RPMI8226 (cell line): Measurements from ENCODE around the gene HDAC9.
"Not testable (repeated sequence)": the region's sequence is repeated elsewhere in the genome, so short reads cannot be mapped to it uniquely, and the experiment has no call there.

Experiments
- DNase-seq: peaks from one replicate; pipeline ENCODE4 v3.0.0-alpha.2; 2015

Gene HDAC9

GRCh38 chr7:18903695-18904094 lies 408.1 kb downstream of the HDAC9 start:
- no peak for DNase-seq

- DNase-seq, result no peak
Observed at GRCh38 chr7:18905316-18905943, 409.9 kb downstream of the HDAC9 start.

DNA sequence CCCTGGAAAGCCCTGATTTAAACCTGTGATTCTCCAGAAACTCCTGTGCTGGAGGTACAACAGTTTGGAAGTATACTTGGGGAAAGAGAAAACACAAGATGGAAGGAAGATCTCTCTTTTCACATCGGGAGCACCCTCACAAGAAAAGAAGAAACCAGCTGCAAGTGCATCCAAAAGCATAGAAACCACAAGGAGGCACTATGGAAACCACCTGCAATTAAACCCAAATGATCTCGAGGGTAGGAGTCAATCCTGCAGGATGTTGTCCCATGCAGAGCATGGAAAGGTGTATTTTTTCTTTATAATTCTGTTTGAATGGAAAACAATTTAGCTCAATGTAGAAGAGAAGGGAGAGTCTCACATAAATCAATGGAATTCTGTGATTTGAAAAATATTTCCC lies 411.4 kb downstream of the HDAC9 start:
- DNase-seq, result no peak

GRCh38 chr7:18913106-18913505 lies 417.6 kb downstream of the HDAC9 start:
- DNase-seq, result no peak

DNA sequence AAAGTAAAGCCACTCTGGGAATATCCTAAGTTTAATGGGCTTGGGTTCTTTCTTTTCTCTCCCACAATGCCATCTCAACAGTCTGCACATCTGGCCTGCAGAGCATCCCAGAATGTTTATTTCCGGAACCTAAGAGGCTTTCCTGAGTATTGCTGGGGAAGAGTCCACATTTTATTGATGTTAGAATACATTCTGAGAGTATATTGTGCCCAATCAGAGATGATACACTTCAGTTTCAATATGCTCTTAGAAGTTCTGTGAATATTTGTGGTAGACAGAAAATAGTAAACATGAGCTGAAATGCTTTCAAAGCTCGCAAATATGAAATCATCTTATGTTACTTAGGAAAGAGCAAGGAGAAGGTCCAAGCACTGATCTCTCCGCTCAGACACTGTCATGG lies 421.3 kb downstream of the HDAC9 start:
- DNase-seq, result no peak

DNA sequence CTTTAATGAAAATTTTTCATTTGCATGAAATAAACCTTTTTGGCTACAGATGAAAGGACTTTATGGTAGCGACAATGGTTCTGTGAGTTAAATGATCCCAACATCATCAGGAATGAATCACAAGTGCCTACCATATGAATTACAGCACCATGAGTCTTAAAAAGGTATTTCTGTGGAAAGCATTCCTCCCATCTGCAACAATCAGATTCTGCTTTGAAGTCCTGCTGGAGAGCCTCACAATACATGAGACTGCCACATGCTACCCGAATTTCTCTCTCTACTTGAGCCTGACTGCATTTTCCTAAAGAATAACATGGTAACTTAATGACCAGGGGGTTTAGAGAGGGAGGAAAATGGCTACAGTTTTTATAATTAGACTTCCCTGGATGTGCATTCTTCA lies 431.6 kb downstream of the HDAC9 start:
- DNase-seq, result no peak

- DNase-seq, result no peak
Observed at GRCh38 chr7:18936265-18936664, 440.7 kb downstream of the HDAC9 start.

- no peak for DNase-seq
Observed at GRCh38 chr7:18939771-18940592, 444.4 kb downstream of the HDAC9 start.

- DNase-seq, result no peak
Observed at GRCh38 chr7:18940593-18941134, 445.1 kb downstream of the HDAC9 start.

DNA sequence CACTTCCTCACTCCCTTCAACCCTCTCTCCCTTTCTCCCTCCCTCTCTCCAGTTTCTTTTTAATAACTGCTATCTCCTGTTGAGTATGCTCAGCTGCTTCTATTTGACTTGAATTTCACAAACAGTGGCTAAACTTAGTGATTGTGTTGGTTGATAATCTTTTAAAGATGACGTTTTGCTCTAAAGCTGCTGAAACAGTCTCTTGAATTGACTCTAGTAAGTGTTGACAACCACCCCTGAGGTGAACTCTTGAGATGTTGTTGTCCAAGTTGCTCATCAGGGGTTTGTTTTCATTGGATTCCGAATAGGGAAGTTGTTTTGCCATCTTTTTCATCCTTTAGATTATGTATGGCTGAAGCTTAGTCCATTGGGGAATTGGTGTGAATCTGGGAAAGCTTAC lies 445.7 kb downstream of the HDAC9 start:
- no peak for DNase-seq

GRCh38 chr7:18948521-18948920 lies 453.0 kb downstream of the HDAC9 start:
- DNase-seq, result no peak

GRCh38 chr7:18952846-18953245 lies 457.3 kb downstream of the HDAC9 start:
- DNase-seq, result no peak

DNA sequence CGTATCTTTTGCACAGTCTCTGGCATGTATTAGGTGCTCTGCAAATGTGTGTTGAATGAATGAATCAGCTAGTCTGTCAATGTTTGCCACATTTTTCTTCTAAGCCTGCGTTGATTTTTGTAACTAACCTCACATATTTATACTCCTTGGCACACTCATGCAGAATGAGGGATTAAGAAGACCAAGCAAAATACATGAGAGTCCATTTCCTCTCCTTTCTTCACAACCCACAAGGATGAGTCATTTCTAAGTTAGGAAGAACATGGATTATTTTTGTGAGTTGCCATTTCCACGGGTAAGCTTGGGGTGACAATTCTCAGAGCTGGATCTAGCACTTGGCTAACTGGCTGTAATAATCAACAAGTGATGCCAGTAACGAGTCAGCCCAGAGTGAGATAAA lies 463.1 kb downstream of the HDAC9 start:
- DNase-seq, result no peak

- no peak for DNase-seq
Observed at GRCh38 chr7:18960725-18961124, 465.2 kb downstream of the HDAC9 start.

- DNase-seq, result no peak
Observed at GRCh38 chr7:18962031-18962430, 466.5 kb downstream of the HDAC9 start.

DNA sequence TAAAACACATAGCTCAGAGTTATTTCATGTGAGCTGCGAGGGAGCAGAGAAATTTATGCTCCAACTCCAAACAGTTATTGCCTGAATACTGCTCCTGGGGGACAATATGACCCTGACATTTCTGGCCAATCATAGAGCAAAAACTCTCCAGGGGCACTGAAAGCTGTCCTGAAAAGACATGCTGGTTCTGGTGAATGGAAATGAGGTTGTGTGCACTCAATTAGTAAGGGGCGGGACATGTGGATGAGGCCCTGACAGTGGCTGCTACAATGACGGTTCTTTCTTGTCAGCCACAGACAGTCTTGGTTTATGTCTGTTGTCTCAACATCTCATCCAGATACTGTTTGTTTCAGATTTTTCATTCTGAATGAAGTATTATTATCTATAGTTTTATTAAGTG lies 470.1 kb downstream of the HDAC9 start:
- no peak for DNase-seq

- DNase-seq, result not testable (repeated sequence)
Observed at GRCh38 chr7:18967755-18968154, 472.2 kb downstream of the HDAC9 start.

GRCh38 chr7:18971839-18972238 lies 476.3 kb downstream of the HDAC9 start:
- DNase-seq, result no peak

GRCh38 chr7:18974803-18975202 lies 479.3 kb downstream of the HDAC9 start:
- no peak for DNase-seq

GRCh38 chr7:18975276-18975675 lies 479.7 kb downstream of the HDAC9 start:
- no peak for DNase-seq

- DNase-seq, result no peak
Observed at GRCh38 chr7:18975689-18976280, 480.2 kb downstream of the HDAC9 start.

DNA sequence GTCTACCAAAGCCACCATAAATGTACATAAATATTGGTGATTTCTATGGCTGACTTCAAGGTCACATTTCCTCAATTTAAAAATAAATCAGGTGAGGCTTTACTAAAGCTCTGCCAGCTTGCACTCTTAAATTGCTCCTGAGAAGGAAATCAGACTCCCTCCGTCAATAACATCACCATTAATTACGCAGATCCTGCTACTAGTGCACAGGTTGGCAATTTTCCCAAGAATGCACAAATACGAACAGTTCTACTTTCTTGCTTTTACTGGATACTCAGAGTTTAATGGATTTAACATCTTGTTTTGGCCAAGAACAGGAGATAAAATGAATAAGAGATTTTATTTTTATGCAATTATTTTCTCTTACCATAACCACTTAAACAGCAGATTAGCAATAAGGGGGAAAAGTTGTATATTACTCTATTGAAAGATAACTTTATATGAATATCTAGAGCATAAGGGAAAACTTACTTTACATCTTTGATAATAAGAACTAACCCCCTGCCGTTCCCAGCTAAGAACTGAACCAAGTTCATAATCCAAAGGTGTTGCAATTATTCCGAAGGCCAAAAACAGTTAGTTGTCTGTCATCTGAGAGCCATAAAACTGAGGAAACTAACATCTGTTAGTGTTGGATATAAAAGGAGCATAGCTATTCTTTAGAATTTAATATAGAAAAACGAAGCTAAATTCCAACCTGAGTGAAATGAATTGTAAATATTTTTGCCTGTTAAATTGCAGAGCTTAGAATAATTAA lies 481.3 kb downstream of the HDAC9 start:
- DNase-seq, result no peak

DNA sequence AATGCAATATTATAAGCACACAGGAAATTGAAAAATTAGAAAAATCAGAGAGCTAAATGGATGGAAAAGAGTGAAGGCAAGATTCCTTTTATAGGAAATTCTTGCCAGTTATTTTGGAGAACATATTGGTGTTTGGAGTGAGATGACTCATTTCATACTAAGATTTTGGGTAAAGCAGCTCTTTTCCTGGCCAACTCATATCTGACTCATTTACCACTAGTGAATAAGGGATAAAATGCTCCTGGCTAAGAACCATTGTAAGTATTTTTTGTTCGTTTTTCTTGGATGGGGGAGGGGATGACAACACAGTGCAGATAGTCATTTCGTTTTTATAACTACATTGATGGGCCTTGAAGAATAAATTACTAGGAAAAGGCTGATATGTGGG lies 482.6 kb downstream of the HDAC9 start:
- no peak for DNase-seq
